Liver (tissue), 9 donors: ENCODE measurements around the gene SLCO4A1. TPM values are rescaled to one million over a fixed set of nuclear protein-coding genes. Genes with fewer than 3 reads are reported as not detected.

Experiments
- DNase-seq: peaks from one replicate; pipeline ENCODE4 v3.0.0-alpha.2; 2017; ENCODE audit warnings: low spot score
- H3K27ac ChIP-seq, 2 donors: one replicate each; pipeline ENCODE4 v1.7.0; 2013; ENCODE audit warnings: inconsistent platforms in 2 of 2, low read length in 2 of 2, control low read depth in 1 of 2, low read depth in 1 of 2, mild to moderate bottlenecking in 1 of 2
- H3K27me3 ChIP-seq, 4 donors: one replicate each; pipeline versions ENCODE4 v1.6.1 to v1.7.0; 2013; ENCODE audit warnings: low read length in 3 of 4, inconsistent platforms in 1 of 4, mild to moderate bottlenecking in 1 of 4, moderate library complexity in 1 of 4; ENCODE audit not compliant: control insufficient read depth in 4 of 4, insufficient read depth in 4 of 4
- H3K36me3 ChIP-seq, 4 donors: one replicate each; pipeline versions ENCODE4 v1.6.1 to v1.7.0; 2013; ENCODE audit warnings: low read length in 3 of 4, mild to moderate bottlenecking in 3 of 4, low read depth in 1 of 4, moderate library complexity in 1 of 4; ENCODE audit not compliant: control insufficient read depth in 4 of 4, insufficient read depth in 3 of 4
- H3K4me1 ChIP-seq, 4 donors: one replicate each; pipeline versions ENCODE4 v1.6.1 to v1.7.0; 2013; ENCODE audit warnings: low read length in 3 of 4, mild to moderate bottlenecking in 3 of 4, moderate library complexity in 1 of 4; ENCODE audit not compliant: control insufficient read depth in 4 of 4, insufficient read depth in 4 of 4
- H3K4me3 ChIP-seq, 3 donors: one replicate each; pipeline versions ENCODE4 v1.6.1 to v1.7.0; 2013; ENCODE audit warnings: low read length in 3 of 3, control low read depth in 1 of 3, low read depth in 1 of 3, mild to moderate bottlenecking in 1 of 3
- H3K9ac ChIP-seq, 2 donors: one replicate each; pipeline ENCODE4 v1.7.0; 2013; ENCODE audit warnings: low read length in 2 of 2, mild to moderate bottlenecking in 2 of 2, moderate library complexity in 2 of 2, control low read depth in 1 of 2, low read depth in 1 of 2
- H3K9me3 ChIP-seq, 4 donors: one replicate each; pipeline versions ENCODE4 v1.6.1 to v1.7.0; 2013; ENCODE audit warnings: low read length in 3 of 4; ENCODE audit not compliant: control insufficient read depth in 4 of 4
- EGR1 ChIP-seq, 2 donors: IDR thresholded peaks; 2 replicates each; pipeline ENCODE4 v1.6.1; 2016 to 2018; ENCODE audit warnings: antibody characterized with exemption in 2 of 2, low read depth in 2 of 2
- FOXA1 ChIP-seq: IDR thresholded peaks from 2 replicates; pipeline ENCODE4 v1.6.1; 2016; ENCODE audit warnings: antibody characterized with exemption
- GABPA ChIP-seq, 2 donors: IDR thresholded peaks in 1 of 2; conservative IDR thresholded peaks in 1 of 2; 2 replicates each; pipeline ENCODE4 v1.6.1; 2016; ENCODE audit warnings: antibody characterized with exemption in 2 of 2, mild to moderate bottlenecking in 1 of 2, moderate library complexity in 1 of 2
- HNF4G ChIP-seq: IDR thresholded peaks from 2 replicates; pipeline ENCODE4 v1.6.1; 2016; ENCODE audit warnings: antibody characterized with exemption
- JUND ChIP-seq, 2 donors: IDR thresholded peaks; 2 replicates each; pipeline ENCODE4 v1.6.1; 2016; ENCODE audit warnings: antibody characterized with exemption in 2 of 2
- RAD21 ChIP-seq, 2 donors: IDR thresholded peaks; 2 replicates each; pipeline ENCODE4 v1.6.1; 2016; ENCODE audit warnings: antibody characterized with exemption in 2 of 2, mild to moderate bottlenecking in 2 of 2
- SP1 ChIP-seq: IDR thresholded peaks from 2 replicates; pipeline ENCODE4 v1.6.1; 2018; ENCODE audit warnings: antibody characterized with exemption, mild to moderate bottlenecking
- YY1 ChIP-seq: IDR thresholded peaks from 2 replicates; pipeline ENCODE4 v1.6.1; 2016; ENCODE audit warnings: antibody characterized with exemption, mild to moderate bottlenecking
- WGBS: extraction: QIAGEN DNeasy Blood & Tissue Kit; methylation state at CpG from one replicate; pipeline ENCODE4 v1.1.7; 2013; 5-methylcytosine and 5-hydroxymethylcytosine counted together
- polyA plus RNA-seq, 2 donors: library from polyadenylated mRNA; stranded (reverse) in 1 of 2; unstranded in 1 of 2; fragments of 200-250 nt in 1 of 2; fragments of >200 nt in 1 of 2; fragmentation: Nextera tagmentation in 1 of 2; extraction: Ambion mirVana in 1 of 2; gene quantifications; one replicate each; pipeline versions ENCODE4 v1.2.1 to v1.2.3, GENCODE V29; 2013 to 2015
- total RNA-seq, 2 donors: library from RNA; depleted of rRNA; stranded (reverse); fragments of >200 nt; gene quantifications; one replicate each; pipeline ENCODE4 v1.2.3, GENCODE V29; 2014
- TF ChIP-seq, protein P1 (sequence below): IDR thresholded peaks from 2 replicates; pipeline ENCODE4 v1.6.1; 2016; ENCODE audit warnings: antibody characterized with exemption, mild to moderate bottlenecking
- TF ChIP-seq, protein P2 (sequence below): fragments of 150-350 bp; IDR thresholded peaks from 2 replicates; pipeline ENCODE4 v1.5.1; 2017; ENCODE audit warnings: improper control_type of control experiment, low read depth, low read length; ENCODE audit not compliant: missing input control
- TF ChIP-seq, protein P3 (sequence below): IDR thresholded peaks from 2 replicates; pipeline ENCODE4 v1.6.1; 2016; ENCODE audit warnings: antibody characterized with exemption
- TF ChIP-seq, protein P4 (sequence below): IDR thresholded peaks from 2 replicates; pipeline ENCODE4 v1.6.1; 2016; ENCODE audit warnings: antibody characterized with exemption
- donor health status: healthy.
- donor health status: healthy.
- donor health status: healthy.
- donor health status: healthy.
- donor health status: healthy.

The SLCO4A1 gene
- total and polyA plus RNA-seq, 4 donors, result 1.3 to 4.3 (median 2.6) TPM

DNA sequence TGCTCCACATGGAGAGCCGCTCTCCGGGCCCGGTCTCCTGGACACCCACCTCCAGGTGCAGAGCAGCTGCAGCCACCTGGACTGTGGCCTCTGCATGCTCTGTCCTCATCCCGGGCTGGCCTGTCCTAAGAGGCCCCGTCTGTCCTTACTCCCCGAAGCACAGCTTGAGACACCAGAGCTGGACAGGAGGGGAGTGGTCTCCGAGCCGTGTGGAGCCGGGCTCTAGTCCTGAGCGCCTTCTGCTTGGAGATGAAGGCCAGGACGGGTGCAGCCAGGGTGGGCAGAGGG is 59.7 kb downstream of the SLCO4A1 start (continued):
- TF ChIP-seq, protein P1, sequence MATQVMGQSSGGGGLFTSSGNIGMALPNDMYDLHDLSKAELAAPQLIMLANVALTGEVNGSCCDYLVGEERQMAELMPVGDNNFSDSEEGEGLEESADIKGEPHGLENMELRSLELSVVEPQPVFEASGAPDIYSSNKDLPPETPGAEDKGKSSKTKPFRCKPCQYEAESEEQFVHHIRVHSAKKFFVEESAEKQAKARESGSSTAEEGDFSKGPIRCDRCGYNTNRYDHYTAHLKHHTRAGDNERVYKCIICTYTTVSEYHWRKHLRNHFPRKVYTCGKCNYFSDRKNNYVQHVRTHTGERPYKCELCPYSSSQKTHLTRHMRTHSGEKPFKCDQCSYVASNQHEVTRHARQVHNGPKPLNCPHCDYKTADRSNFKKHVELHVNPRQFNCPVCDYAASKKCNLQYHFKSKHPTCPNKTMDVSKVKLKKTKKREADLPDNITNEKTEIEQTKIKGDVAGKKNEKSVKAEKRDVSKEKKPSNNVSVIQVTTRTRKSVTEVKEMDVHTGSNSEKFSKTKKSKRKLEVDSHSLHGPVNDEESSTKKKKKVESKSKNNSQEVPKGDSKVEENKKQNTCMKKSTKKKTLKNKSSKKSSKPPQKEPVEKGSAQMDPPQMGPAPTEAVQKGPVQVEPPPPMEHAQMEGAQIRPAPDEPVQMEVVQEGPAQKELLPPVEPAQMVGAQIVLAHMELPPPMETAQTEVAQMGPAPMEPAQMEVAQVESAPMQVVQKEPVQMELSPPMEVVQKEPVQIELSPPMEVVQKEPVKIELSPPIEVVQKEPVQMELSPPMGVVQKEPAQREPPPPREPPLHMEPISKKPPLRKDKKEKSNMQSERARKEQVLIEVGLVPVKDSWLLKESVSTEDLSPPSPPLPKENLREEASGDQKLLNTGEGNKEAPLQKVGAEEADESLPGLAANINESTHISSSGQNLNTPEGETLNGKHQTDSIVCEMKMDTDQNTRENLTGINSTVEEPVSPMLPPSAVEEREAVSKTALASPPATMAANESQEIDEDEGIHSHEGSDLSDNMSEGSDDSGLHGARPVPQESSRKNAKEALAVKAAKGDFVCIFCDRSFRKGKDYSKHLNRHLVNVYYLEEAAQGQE, result no peak
- TF ChIP-seq, protein P2, sequence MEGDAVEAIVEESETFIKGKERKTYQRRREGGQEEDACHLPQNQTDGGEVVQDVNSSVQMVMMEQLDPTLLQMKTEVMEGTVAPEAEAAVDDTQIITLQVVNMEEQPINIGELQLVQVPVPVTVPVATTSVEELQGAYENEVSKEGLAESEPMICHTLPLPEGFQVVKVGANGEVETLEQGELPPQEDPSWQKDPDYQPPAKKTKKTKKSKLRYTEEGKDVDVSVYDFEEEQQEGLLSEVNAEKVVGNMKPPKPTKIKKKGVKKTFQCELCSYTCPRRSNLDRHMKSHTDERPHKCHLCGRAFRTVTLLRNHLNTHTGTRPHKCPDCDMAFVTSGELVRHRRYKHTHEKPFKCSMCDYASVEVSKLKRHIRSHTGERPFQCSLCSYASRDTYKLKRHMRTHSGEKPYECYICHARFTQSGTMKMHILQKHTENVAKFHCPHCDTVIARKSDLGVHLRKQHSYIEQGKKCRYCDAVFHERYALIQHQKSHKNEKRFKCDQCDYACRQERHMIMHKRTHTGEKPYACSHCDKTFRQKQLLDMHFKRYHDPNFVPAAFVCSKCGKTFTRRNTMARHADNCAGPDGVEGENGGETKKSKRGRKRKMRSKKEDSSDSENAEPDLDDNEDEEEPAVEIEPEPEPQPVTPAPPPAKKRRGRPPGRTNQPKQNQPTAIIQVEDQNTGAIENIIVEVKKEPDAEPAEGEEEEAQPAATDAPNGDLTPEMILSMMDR, result no peak
- TF ChIP-seq YY1, result no peak
- TF ChIP-seq, protein P3, sequence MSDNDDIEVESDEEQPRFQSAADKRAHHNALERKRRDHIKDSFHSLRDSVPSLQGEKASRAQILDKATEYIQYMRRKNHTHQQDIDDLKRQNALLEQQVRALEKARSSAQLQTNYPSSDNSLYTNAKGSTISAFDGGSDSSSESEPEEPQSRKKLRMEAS, result no peak

DNA sequence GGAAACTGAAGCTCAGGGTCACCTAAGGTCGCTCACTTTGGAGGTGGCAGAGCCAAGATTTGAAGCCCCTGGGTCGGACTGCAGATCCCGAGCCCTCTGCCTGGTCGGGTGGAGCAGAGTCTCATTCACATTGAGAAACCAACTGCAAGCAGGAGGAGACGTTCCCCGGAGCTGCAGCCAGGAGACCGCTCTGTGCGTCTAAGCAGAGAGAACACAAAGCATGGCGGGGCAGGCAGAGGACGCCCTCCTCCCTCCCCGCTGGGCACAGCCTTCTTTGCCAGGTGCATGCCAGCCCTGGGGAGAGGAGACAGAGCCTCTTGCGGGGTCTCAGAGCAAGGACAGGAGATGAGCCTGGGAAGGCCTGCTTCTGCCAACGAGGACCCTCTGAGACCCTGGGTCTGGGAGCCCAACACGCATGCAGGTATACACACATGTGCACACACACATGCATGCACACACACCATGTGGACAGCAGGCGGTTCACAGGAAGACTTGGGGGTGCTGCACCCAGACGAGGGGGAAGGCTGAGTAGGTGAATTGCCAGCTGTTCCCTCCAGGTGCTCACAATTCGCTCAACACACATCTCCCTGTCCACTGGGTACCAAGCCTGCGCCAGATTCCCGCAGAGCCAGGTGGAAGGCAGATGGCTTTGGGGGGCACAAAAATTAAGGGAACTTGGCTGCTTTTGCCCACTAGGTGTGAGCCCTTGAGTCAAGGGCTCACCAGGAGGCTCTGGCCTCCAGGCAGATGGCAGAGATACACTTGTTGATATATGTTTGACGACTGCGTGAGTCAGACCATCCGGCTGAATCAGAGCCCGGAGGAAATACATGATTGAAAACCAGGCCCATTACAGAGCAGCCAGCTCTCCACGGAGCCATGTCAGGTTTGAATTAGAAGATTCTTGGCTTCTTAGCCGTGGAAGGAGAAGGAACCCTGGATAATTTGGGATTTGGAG is 60.9 kb downstream of the SLCO4A1 start:
- Histone ChIP-seq H3K27me3 (peaks cover 0 to 4% (median 0%) of the 10 kb centered on the region in 4 donors), H3K4me3 (no peak overlapping the region), H3K27ac (no peak overlapping the region), H3K4me1 (peaks cover 0 to 1% (median 0%) of the 10 kb centered on the region in 4 donors), H3K9ac (no peak overlapping the region), H3K9me3 (no peaks in the 10 kb centered on the region), H3K36me3 (no peaks in the 10 kb centered on the region)
- WGBS, result 82% methylated on average over 25 of the region's 25 CpGs
- no peak for DNase-seq
- TF ChIP-seq GABPA (IDR thresholded peaks at IDR 0.05 in 1 of 2, conservative IDR thresholded peaks at IDR 0.05 in 1 of 2), result no peak
- no peak for TF ChIP-seq SP1
- TF ChIP-seq, protein P2, result no peak
- TF ChIP-seq RAD21 (IDR thresholded peaks at IDR 0.05), result no peak
- TF ChIP-seq HNF4G, result no peak
- no peak for TF ChIP-seq YY1
- no peak for TF ChIP-seq FOXA1
- TF ChIP-seq, protein P4, sequence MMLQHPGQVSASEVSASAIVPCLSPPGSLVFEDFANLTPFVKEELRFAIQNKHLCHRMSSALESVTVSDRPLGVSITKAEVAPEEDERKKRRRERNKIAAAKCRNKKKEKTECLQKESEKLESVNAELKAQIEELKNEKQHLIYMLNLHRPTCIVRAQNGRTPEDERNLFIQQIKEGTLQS, result no peak
- TF ChIP-seq JUND (IDR thresholded peaks at IDR 0.05), result no peak
- TF ChIP-seq EGR1 (IDR thresholded peaks at IDR 0.05; ENCODE audit: low read depth in 2 of 2), result no peak
